GM18909 (cell line): ENCODE data around the gene FAM72B.
"Not testable (repeated sequence)": the region's sequence is repeated elsewhere in the genome, so short reads cannot be mapped to it uniquely, and the experiment has no call there.

ENCODE experiments used
- ATAC-seq: cut with Tn5 transposase; IDR thresholded peaks from one replicate; pipeline ENCODE4 v1.9.1; 2021; ENCODE audit warnings: mild to moderate bottlenecking; ENCODE audit not compliant: unreplicated experiment, poor library complexity

Gene FAM72B

GRCh38 chr1:121200985-121201981 is 17.1 kb upstream of the FAM72B start:
- ATAC-seq = not testable (repeated sequence)

GRCh38 chr1:121200232-121200631 is 16.1 kb upstream of the FAM72B start:
- ATAC-seq = not testable (repeated sequence)

GRCh38 chr1:121199763-121200162 is 15.6 kb upstream of the FAM72B start:
- not testable (repeated sequence) for ATAC-seq

GRCh38 chr1:121197095-121197882 is 13.1 kb upstream of the FAM72B start:
- ATAC-seq = not testable (repeated sequence)

GRCh38 chr1:121192512-121192911 is 8.4 kb upstream of the FAM72B start:
- ATAC-seq = not testable (repeated sequence)

GRCh38 chr1:121187914-121188313 is 3.8 kb upstream of the FAM72B start:
- not testable (repeated sequence) for ATAC-seq

- not testable (repeated sequence) for ATAC-seq
Measured at GRCh38 chr1:121186191-121186590, 2.1 kb upstream of the FAM72B start.

- peak; percentile 2 for ATAC-seq
Measured at GRCh38 chr1:121185140-121185708, 1.1 kb upstream of the FAM72B start.

- not testable (repeated sequence) for ATAC-seq
Measured at GRCh38 chr1:121183867-121184266, 273 bp downstream of the FAM72B start.

- ATAC-seq = not testable (repeated sequence)
Measured at GRCh38 chr1:121178197-121178596, 5.9 kb downstream of the FAM72B start.

- ATAC-seq = not testable (repeated sequence)
Measured at GRCh38 chr1:121176649-121177048, 7.5 kb downstream of the FAM72B start.

- not testable (repeated sequence) for ATAC-seq
Measured at GRCh38 chr1:121168152-121168668, 15.9 kb downstream of the FAM72B start.

GRCh38 chr1:121167225-121167738 is 16.9 kb downstream of the FAM72B start:
- ATAC-seq = not testable (repeated sequence)

GRCh38 chr1:121165296-121165695 is 18.8 kb downstream of the FAM72B start:
- not testable (repeated sequence) for ATAC-seq

- not testable (repeated sequence) for ATAC-seq
Measured at GRCh38 chr1:121163850-121164757, 20.0 kb downstream of the FAM72B start.

- not testable (repeated sequence) for ATAC-seq
Measured at GRCh38 chr1:121161199-121161901, 22.8 kb downstream of the FAM72B start.

- not testable (repeated sequence) for ATAC-seq
Measured at GRCh38 chr1:121160118-121160517, 24.0 kb downstream of the FAM72B start.

GRCh38 chr1:121157609-121158008 is 26.5 kb downstream of the FAM72B start:
- ATAC-seq = not testable (repeated sequence)
